ENCODE measurements around the gene OR52D1.

Gene OR52D1

DNA sequence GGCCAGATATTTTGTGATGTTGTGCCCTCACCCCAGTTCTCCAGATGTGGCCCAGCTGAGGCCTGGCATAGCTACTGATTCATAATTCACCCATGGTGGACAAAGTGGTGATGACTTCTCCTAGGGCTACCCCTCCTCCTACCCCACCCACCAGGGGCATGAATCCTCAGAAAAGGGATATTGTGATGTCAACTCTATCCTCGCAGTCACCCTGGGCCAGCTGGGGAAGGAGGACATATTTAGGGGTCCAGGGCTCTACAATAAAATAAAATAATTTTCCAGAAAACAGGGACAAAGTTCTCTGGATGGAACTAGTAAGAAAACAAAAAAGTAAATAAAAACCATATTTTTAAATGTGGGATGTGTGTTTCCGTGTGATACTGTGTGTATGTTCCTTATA is 28.1 kb downstream of the OR52D1 start, which contains the start of gene UBQLNL:
TSS of gene UBQLNL (minus strand) at position 101 of the 400 bp plus-strand sequence. CDS start 258 bp downstream, outside the sequence.
- TF ChIP-seq, protein P1, sequence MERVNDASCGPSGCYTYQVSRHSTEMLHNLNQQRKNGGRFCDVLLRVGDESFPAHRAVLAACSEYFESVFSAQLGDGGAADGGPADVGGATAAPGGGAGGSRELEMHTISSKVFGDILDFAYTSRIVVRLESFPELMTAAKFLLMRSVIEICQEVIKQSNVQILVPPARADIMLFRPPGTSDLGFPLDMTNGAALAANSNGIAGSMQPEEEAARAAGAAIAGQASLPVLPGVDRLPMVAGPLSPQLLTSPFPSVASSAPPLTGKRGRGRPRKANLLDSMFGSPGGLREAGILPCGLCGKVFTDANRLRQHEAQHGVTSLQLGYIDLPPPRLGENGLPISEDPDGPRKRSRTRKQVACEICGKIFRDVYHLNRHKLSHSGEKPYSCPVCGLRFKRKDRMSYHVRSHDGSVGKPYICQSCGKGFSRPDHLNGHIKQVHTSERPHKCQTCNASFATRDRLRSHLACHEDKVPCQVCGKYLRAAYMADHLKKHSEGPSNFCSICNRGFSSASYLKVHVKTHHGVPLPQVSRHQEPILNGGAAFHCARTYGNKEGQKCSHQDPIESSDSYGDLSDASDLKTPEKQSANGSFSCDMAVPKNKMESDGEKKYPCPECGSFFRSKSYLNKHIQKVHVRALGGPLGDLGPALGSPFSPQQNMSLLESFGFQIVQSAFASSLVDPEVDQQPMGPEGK (CRISPR knock-in tag; IDR thresholded peaks at IDR 0.05; ENCODE audit: borderline replicate concordance): no peak
- no peak for TF ChIP-seq TOX (CRISPR knock-in tag; IDR thresholded peaks at IDR 0.05; ENCODE audit: borderline replicate concordance)
- TF ChIP-seq, protein P2, sequence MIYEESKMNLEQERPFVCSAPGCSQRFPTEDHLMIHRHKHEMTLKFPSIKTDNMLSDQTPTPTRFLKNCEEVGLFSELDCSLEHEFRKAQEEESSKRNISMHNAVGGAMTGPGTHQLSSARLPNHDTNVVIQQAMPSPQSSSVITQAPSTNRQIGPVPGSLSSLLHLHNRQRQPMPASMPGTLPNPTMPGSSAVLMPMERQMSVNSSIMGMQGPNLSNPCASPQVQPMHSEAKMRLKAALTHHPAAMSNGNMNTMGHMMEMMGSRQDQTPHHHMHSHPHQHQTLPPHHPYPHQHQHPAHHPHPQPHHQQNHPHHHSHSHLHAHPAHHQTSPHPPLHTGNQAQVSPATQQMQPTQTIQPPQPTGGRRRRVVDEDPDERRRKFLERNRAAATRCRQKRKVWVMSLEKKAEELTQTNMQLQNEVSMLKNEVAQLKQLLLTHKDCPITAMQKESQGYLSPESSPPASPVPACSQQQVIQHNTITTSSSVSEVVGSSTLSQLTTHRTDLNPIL (CRISPR knock-in tag; IDR thresholded peaks at IDR 0.05; ENCODE audit: low read depth): no peak
- TF ChIP-seq, protein P3, sequence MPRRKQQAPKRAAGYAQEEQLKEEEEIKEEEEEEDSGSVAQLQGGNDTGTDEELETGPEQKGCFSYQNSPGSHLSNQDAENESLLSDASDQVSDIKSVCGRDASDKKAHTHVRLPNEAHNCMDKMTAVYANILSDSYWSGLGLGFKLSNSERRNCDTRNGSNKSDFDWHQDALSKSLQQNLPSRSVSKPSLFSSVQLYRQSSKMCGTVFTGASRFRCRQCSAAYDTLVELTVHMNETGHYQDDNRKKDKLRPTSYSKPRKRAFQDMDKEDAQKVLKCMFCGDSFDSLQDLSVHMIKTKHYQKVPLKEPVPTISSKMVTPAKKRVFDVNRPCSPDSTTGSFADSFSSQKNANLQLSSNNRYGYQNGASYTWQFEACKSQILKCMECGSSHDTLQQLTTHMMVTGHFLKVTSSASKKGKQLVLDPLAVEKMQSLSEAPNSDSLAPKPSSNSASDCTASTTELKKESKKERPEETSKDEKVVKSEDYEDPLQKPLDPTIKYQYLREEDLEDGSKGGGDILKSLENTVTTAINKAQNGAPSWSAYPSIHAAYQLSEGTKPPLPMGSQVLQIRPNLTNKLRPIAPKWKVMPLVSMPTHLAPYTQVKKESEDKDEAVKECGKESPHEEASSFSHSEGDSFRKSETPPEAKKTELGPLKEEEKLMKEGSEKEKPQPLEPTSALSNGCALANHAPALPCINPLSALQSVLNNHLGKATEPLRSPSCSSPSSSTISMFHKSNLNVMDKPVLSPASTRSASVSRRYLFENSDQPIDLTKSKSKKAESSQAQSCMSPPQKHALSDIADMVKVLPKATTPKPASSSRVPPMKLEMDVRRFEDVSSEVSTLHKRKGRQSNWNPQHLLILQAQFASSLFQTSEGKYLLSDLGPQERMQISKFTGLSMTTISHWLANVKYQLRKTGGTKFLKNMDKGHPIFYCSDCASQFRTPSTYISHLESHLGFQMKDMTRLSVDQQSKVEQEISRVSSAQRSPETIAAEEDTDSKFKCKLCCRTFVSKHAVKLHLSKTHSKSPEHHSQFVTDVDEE (CRISPR knock-in tag; IDR thresholded peaks at IDR 0.05): no peak
- ATAC-seq: no peak

DNA sequence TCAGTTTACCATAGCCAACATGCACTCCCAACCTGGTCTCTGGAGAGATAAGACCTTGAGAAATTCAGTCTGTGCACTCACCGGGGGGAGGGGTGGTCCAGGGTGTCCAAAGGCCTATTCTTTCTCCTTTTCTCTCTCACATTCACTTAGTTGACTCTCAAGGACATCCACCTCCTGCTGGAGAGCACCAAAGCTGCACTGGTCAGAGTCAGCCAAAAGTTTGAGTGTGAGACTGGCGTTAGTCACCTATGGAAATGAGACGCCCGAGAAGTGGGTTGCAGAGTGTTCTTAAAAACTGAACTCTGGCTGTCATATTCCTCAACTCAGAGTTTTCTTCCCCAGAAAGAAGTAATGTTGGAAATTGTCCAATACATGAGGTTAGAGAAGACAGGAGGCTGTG is 33.1 kb downstream of the OR52D1 start:
- TF ChIP-seq CSDC2 (CRISPR knock-in tag; IDR thresholded peaks at IDR 0.05) (no peak), ZFP3 (CRISPR knock-in tag; IDR thresholded peaks at IDR 0.05) (no peak), BACH2 (CRISPR knock-in tag; IDR thresholded peaks at IDR 0.05; ENCODE audit: borderline replicate concordance) (no peak), ISL1 (CRISPR knock-in tag; IDR thresholded peaks at IDR 0.05) (no peak), ZFP30 (CRISPR knock-in tag; IDR thresholded peaks at IDR 0.05) (no peak), SNAI2 (CRISPR knock-in tag; IDR thresholded peaks at IDR 0.05) (no peak), PPARA (CRISPR knock-in tag; IDR thresholded peaks at IDR 0.05; ENCODE audit: borderline replicate concordance) (no peak)
- TF ChIP-seq, protein P2 (CRISPR knock-in tag; IDR thresholded peaks at IDR 0.05; ENCODE audit: low read depth): no peak
- TF ChIP-seq, protein P4, sequence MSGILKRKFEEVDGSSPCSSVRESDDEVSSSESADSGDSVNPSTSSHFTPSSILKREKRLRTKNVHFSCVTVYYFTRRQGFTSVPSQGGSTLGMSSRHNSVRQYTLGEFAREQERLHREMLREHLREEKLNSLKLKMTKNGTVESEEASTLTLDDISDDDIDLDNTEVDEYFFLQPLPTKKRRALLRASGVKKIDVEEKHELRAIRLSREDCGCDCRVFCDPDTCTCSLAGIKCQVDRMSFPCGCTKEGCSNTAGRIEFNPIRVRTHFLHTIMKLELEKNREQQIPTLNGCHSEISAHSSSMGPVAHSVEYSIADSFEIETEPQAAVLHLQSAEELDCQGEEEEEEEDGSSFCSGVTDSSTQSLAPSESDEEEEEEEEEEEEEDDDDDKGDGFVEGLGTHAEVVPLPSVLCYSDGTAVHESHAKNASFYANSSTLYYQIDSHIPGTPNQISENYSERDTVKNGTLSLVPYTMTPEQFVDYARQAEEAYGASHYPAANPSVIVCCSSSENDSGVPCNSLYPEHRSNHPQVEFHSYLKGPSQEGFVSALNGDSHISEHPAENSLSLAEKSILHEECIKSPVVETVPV (CRISPR knock-in tag; IDR thresholded peaks at IDR 0.05): no peak
- TF ChIP-seq, protein P1 (CRISPR knock-in tag; IDR thresholded peaks at IDR 0.05; ENCODE audit: borderline replicate concordance): no peak
- ATAC-seq: no peak

DNA sequence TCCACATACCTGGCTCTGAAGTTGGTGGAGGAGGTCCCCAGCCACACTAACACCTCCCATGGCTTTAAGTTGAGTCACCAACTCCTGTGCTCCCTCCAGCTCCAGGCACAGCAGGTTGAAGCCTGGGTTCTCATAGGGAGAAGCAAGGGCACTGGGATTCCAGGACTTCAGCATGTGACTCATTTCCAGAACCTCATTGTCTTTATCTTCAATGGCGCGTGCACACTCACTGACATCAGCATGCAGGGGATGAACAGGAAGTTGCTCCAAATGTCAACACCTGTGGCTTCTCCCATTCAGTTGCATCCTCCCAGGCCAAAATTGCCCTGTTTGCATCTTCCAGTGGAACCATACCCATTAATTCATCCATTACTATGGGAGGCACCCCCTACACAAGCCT is 33.8 kb downstream of the OR52D1 start:
- ATAC-seq: no peak
- no peak for TF ChIP-seq GLIS3 (CRISPR knock-in tag; IDR thresholded peaks at IDR 0.05)
- no peak for TF ChIP-seq ZFP30 (CRISPR knock-in tag; IDR thresholded peaks at IDR 0.05)
- TF ChIP-seq, protein P3 (CRISPR knock-in tag; IDR thresholded peaks at IDR 0.05): no peak
- TF ChIP-seq TCF4 (CRISPR knock-in tag; IDR thresholded peaks at IDR 0.05; ENCODE audit: borderline replicate concordance): no peak
- no peak for TF ChIP-seq BACH2 (CRISPR knock-in tag; IDR thresholded peaks at IDR 0.05; ENCODE audit: borderline replicate concordance)
- no peak for TF ChIP-seq ZFP3 (CRISPR knock-in tag; IDR thresholded peaks at IDR 0.05)
- TF ChIP-seq, protein P1 (CRISPR knock-in tag; IDR thresholded peaks at IDR 0.05; ENCODE audit: borderline replicate concordance): no peak
- no peak for TF ChIP-seq TOX (CRISPR knock-in tag; IDR thresholded peaks at IDR 0.05; ENCODE audit: borderline replicate concordance)
- TF ChIP-seq CSDC2 (CRISPR knock-in tag; IDR thresholded peaks at IDR 0.05): no peak
- TF ChIP-seq ISL1 (CRISPR knock-in tag; IDR thresholded peaks at IDR 0.05): no peak
- TF ChIP-seq, protein P2 (CRISPR knock-in tag; IDR thresholded peaks at IDR 0.05; ENCODE audit: low read depth): no peak
- no peak for TF ChIP-seq PPARA (CRISPR knock-in tag; IDR thresholded peaks at IDR 0.05; ENCODE audit: borderline replicate concordance)
- TF ChIP-seq ESRRG (CRISPR knock-in tag; IDR thresholded peaks at IDR 0.05): no peak
- TF ChIP-seq RARB (CRISPR knock-in tag; IDR thresholded peaks at IDR 0.05): no peak
